Lung (tissue), 12 donors: ENCODE data around the gene ZNFX1. TPM values are rescaled to one million over a fixed set of nuclear protein-coding genes. Genes with fewer than 3 reads are reported as not detected.

Experiments
- ATAC-seq: fragments of 200-7000 bp; cut with Tn5 transposase; one replicate; pipeline ENCODE4 v1.9.1; 2020; ENCODE audit warnings: moderate number of reproducible peaks; ENCODE audit not compliant: insufficient read depth, low FRiP score
- DNase-seq, 3 donors: peaks; one replicate each; pipeline ENCODE4 v3.0.0-alpha.2; 2013 to 2017
- H3K27ac ChIP-seq, 2 donors: one replicate each; pipeline ENCODE4 v1.5.1; 2013; ENCODE audit warnings: mild to moderate bottlenecking in 2 of 2, moderate library complexity in 2 of 2, control low read depth in 1 of 2, inconsistent platforms in 1 of 2, low read depth in 1 of 2, low read length in 1 of 2
- H3K27me3 ChIP-seq, 3 donors: one replicate each; pipeline ENCODE4 v1.5.1; 2013; ENCODE audit warnings: low read length in 2 of 3; ENCODE audit not compliant: control insufficient read depth in 3 of 3, insufficient read depth in 3 of 3
- H3K36me3 ChIP-seq, 4 donors: one replicate each; pipeline ENCODE4 v1.5.1; 2013; ENCODE audit warnings: low read length in 4 of 4, mild to moderate bottlenecking in 1 of 4, moderate library complexity in 1 of 4; ENCODE audit not compliant: control insufficient read depth in 4 of 4, insufficient read depth in 4 of 4
- H3K4me1 ChIP-seq, 5 donors: one replicate each; pipeline ENCODE4 v1.5.1; 2013; ENCODE audit warnings: low read length in 5 of 5, mild to moderate bottlenecking in 2 of 5, moderate library complexity in 1 of 5; ENCODE audit not compliant: control insufficient read depth in 5 of 5, insufficient read depth in 5 of 5
- H3K4me3 ChIP-seq: one replicate; pipeline ENCODE4 v1.5.1; 2013; ENCODE audit warnings: mild to moderate bottlenecking, control low read depth, moderate library complexity
- H3K9ac ChIP-seq, 2 donors: one replicate each; pipeline ENCODE4 v1.5.1; 2013; ENCODE audit warnings: low read length in 2 of 2, control low read depth in 1 of 2; ENCODE audit not compliant: insufficient read depth in 1 of 2
- H3K9me3 ChIP-seq, 4 donors: one replicate each; pipeline ENCODE4 v1.5.1; 2013; ENCODE audit warnings: low read length in 3 of 4, mild to moderate bottlenecking in 1 of 4, moderate library complexity in 1 of 4; ENCODE audit not compliant: control insufficient read depth in 4 of 4, insufficient read depth in 3 of 4
- WGBS, 2 donors: extraction: QIAGEN DNeasy Blood & Tissue Kit; methylation state at CpG; one replicate each; pipeline ENCODE4 v1.1.7; 2013; 5-methylcytosine and 5-hydroxymethylcytosine counted together
- polyA plus RNA-seq, 2 donors: library from polyadenylated mRNA; stranded (reverse); fragments of 200-250 nt; gene quantifications; one replicate each; pipeline ENCODE4 v1.2.1, GENCODE V29; 2013
- total RNA-seq, 2 donors: library from RNA; depleted of rRNA in 1 of 2; stranded (reverse); fragments of >200 nt in 1 of 2; gene quantifications; one replicate each; pipeline ENCODE4 v1.2.1, GENCODE V29; 2014 to 2021
- TF ChIP-seq, protein P1 (sequence below): IDR thresholded peaks from 2 replicates; pipeline ENCODE4 v1.5.1; 2012; ENCODE audit warnings: mild to moderate bottlenecking; ENCODE audit errors: control extremely low read depth, extremely low read depth
- donor health status: control.
- donor health status: control.
- donor health status: Bipolar disorder and iron deficiency.
- donor health status: healthy.
- donor health status: DM: yes; HTN: yes; CAD: no.

ZNFX1 gene
- total and polyA plus RNA-seq, 4 donors, result 9.5 to 33.9 (median 24.1) TPM

DNA sequence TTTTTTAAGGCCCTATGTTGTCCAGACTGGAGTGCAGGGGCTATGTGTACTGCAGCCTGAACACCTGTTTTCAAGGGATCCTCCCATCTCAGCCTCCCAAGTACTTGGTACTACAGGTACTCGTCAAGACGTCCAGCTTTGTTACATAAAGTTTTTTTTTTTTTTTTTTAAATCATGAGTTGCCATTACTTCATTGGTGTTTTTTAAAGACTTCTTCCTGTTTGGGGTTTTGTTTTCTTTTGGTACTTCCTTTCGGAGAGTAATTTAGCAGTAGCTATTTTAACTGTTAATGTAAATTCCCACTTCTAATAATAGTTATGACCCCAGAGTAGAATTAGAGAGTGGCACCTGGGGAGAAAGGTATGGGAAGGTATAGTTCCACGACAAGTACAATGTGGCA, 10.5 kb downstream of the ZNFX1 start:
- H3K4me1 ChIP-seq, result peaks cover 0 to 20% (median 0%) of the 10 kb centered on the region in 5 donors
- no peak overlapping the region for H3K4me3 ChIP-seq
- no peak overlapping the region for H3K27ac ChIP-seq
- H3K9ac ChIP-seq, result no peak overlapping the region
- no peaks in the 10 kb centered on the region for H3K9me3 ChIP-seq
- DNase-seq (no peak), ATAC-seq (no peak)
- 32 to 37% methylated on average over 4 of the region's 4 CpGs for WGBS, 2 donors
- TF ChIP-seq, protein P1, sequence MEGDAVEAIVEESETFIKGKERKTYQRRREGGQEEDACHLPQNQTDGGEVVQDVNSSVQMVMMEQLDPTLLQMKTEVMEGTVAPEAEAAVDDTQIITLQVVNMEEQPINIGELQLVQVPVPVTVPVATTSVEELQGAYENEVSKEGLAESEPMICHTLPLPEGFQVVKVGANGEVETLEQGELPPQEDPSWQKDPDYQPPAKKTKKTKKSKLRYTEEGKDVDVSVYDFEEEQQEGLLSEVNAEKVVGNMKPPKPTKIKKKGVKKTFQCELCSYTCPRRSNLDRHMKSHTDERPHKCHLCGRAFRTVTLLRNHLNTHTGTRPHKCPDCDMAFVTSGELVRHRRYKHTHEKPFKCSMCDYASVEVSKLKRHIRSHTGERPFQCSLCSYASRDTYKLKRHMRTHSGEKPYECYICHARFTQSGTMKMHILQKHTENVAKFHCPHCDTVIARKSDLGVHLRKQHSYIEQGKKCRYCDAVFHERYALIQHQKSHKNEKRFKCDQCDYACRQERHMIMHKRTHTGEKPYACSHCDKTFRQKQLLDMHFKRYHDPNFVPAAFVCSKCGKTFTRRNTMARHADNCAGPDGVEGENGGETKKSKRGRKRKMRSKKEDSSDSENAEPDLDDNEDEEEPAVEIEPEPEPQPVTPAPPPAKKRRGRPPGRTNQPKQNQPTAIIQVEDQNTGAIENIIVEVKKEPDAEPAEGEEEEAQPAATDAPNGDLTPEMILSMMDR, result no peak
- no peaks in the 10 kb centered on the region for H3K27me3 ChIP-seq
- H3K36me3 ChIP-seq, result peaks cover 38 to 53% (median 45%) of the 10 kb centered on the region in 4 donors

DNA sequence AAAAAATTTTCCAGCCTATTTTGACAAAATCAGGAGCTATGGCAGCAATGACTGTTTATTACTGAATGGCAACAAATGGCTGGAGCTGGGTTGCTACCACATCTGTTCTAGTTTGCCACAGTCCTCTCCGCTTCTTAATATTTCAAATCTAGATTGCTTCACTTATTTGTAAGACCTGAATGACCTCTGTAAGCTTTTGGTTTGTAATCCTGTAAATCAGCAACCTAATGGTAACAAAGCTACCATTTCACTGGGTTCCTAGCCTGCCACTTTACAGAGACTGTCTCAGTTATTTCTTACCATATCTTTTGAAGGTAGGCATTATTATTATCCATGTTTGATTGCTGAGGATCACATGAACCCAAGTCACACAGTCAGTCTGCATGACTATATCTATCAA, 15.4 kb downstream of the ZNFX1 start:
- ATAC-seq (no peak), DNase-seq (no peak)
- peaks cover 35 to 50% (median 42%) of the 10 kb centered on the region in 4 donors for H3K36me3 ChIP-seq
- H3K4me3 ChIP-seq, result no peak overlapping the region
- peaks cover 0 to 9% (median 0%) of the 10 kb centered on the region in 5 donors for H3K4me1 ChIP-seq
- H3K9me3 ChIP-seq, result peaks cover 0 to 3% (median 0%) of the 10 kb centered on the region in 4 donors
- no peak overlapping the region for H3K27ac ChIP-seq
- 55 to 100% methylated on average over 1 of the region's 1 CpG for WGBS, 2 donors
- no peak overlapping the region for H3K9ac ChIP-seq
- H3K27me3 ChIP-seq, result no peaks in the 10 kb centered on the region
- TF ChIP-seq, protein P1, result no peak

- Histone ChIP-seq H3K27me3 (no peaks in the 10 kb centered on the region), H3K36me3 (peaks cover 41 to 63% (median 55%) of the 10 kb centered on the region in 4 donors), H3K9me3 (peaks cover 0 to 3% (median 0%) of the 10 kb centered on the region in 4 donors), H3K4me3 (no peak overlapping the region), H3K4me1 (peaks cover 0 to 5% (median 0%) of the 10 kb centered on the region in 5 donors), H3K27ac (no peak overlapping the region), H3K9ac (no peak overlapping the region)
- TF ChIP-seq, protein P1, result no peak
- DNase-seq, result no peak
- WGBS, 2 donors, result 97 to 98% methylated on average over 3 of the region's 3 CpGs
- no peak for ATAC-seq
These were observed 16.7 kb downstream of the ZNFX1 start for GRCh38 chr20:49261173-49261572.

DNA sequence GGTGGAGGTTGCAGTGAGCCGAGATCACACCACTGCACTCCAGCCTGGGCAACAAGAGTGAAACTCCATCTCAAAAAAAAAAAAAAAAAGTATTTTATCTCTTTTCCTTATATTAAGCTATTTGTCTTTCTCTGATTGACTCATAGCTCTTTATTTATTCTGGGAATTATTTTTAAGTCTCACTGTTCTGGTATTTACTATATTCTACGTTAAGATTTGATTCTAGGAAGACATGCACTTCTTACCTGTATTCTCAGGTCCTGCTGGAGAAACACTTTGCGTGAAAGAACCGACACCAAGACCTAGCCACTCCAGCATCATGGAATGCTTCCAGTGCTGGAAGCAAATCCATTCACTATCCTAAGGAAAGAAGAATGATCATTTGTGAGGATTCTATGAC, 17.6 kb downstream of the ZNFX1 start:
- ATAC-seq (no peak), DNase-seq (no peak)
- no peak overlapping the region for H3K27ac ChIP-seq
- no peaks in the 10 kb centered on the region for H3K4me1 ChIP-seq
- WGBS, 2 donors, result 92 to 98% methylated on average over 4 of the region's 4 CpGs
- peaks cover 0 to 3% (median 0%) of the 10 kb centered on the region in 4 donors for H3K9me3 ChIP-seq
- no peaks in the 10 kb centered on the region for H3K27me3 ChIP-seq
- TF ChIP-seq, protein P1, result no peak
- no peak overlapping the region for H3K4me3 ChIP-seq
- no peak overlapping the region for H3K9ac ChIP-seq
- peaks cover 46 to 67% (median 60%) of the 10 kb centered on the region in 4 donors for H3K36me3 ChIP-seq
